HL-60 (cell line): ENCODE results near the gene MYH15.

Experiments used
- DNase-seq, 2 experiments: peaks; one replicate each; pipeline ENCODE4 v3.0.0-alpha.2; 2010 to 2020; ENCODE audit warnings: low read depth in 1 of 2, low spot score in 1 of 2
- H3K27ac ChIP-seq: fragments of 250-450 bp; sonication (Bioruptor Pico); replicated peaks from 2 replicates; pipeline ENCODE4 v1.5.1; 2020; ENCODE audit warnings: mild to moderate bottlenecking, moderate library complexity
- H3K27me3 ChIP-seq: fragments of 250-450 bp; sonication (Bioruptor Pico); 2 replicates; pipeline ENCODE4 v1.5.1; 2021; ENCODE audit warnings: mild to moderate bottlenecking, moderate library complexity; ENCODE audit not compliant: insufficient read depth, poor library complexity, severe bottlenecking
- H3K4me3 ChIP-seq: replicated peaks from 2 replicates; pipeline ENCODE4 v1.5.1; 2011; ENCODE audit warnings: mild to moderate bottlenecking, control low read depth, low read length; ENCODE audit not compliant: insufficient read depth
- GABPA ChIP-seq: IDR thresholded peaks from 2 replicates; pipeline ENCODE4 v1.6.1; 2012; ENCODE audit warnings: low read depth
- POLR2AphosphoS5 ChIP-seq: IDR thresholded peaks from 2 replicates; pipeline ENCODE4 v1.6.1; 2012; ENCODE audit warnings: low read depth
- SPI1 ChIP-seq: IDR thresholded peaks from 2 replicates; pipeline ENCODE4 v1.6.1; 2012; ENCODE audit warnings: low read depth, mild to moderate bottlenecking, borderline replicate concordance
- TF ChIP-seq, protein P1 (sequence below): IDR thresholded peaks from one replicate; pipeline ENCODE4 v1.5.1; 2011; ENCODE audit warnings: low read length, control low read depth, inconsistent platforms; ENCODE audit not compliant: insufficient read depth
- TF ChIP-seq, protein P2 (sequence below): IDR thresholded peaks from 2 replicates; pipeline ENCODE4 v1.6.1; 2012; ENCODE audit warnings: low read depth; ENCODE audit not compliant: insufficient replicate concordance

Gene MYH15

DNA sequence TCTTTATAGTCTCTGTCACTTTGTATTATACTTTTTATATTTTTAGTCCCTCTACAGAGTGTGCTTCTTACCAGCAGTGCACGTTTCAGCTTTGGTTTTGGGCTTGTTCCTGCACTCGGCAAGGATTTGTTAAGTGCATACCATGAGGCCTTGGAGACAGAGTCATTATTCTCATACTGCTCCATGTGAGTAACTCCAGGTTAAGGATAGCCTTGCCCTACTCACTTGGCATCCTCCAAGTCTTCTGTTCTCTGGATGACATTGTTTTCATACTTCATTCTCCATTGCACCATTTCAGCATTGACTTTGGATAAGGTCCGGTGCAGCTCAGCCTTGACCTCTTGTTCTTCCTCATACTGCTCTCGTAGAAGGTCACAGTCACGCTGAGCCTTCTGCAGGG is 96.4 kb downstream of the MYH15 start:
- H3K4me3 ChIP-seq: no peak overlapping the region
- TF ChIP-seq POLR2AphosphoS5: no peak
- no peak for TF ChIP-seq GABPA
- TF ChIP-seq, protein P1, sequence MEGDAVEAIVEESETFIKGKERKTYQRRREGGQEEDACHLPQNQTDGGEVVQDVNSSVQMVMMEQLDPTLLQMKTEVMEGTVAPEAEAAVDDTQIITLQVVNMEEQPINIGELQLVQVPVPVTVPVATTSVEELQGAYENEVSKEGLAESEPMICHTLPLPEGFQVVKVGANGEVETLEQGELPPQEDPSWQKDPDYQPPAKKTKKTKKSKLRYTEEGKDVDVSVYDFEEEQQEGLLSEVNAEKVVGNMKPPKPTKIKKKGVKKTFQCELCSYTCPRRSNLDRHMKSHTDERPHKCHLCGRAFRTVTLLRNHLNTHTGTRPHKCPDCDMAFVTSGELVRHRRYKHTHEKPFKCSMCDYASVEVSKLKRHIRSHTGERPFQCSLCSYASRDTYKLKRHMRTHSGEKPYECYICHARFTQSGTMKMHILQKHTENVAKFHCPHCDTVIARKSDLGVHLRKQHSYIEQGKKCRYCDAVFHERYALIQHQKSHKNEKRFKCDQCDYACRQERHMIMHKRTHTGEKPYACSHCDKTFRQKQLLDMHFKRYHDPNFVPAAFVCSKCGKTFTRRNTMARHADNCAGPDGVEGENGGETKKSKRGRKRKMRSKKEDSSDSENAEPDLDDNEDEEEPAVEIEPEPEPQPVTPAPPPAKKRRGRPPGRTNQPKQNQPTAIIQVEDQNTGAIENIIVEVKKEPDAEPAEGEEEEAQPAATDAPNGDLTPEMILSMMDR: no peak
- TF ChIP-seq, protein P2, sequence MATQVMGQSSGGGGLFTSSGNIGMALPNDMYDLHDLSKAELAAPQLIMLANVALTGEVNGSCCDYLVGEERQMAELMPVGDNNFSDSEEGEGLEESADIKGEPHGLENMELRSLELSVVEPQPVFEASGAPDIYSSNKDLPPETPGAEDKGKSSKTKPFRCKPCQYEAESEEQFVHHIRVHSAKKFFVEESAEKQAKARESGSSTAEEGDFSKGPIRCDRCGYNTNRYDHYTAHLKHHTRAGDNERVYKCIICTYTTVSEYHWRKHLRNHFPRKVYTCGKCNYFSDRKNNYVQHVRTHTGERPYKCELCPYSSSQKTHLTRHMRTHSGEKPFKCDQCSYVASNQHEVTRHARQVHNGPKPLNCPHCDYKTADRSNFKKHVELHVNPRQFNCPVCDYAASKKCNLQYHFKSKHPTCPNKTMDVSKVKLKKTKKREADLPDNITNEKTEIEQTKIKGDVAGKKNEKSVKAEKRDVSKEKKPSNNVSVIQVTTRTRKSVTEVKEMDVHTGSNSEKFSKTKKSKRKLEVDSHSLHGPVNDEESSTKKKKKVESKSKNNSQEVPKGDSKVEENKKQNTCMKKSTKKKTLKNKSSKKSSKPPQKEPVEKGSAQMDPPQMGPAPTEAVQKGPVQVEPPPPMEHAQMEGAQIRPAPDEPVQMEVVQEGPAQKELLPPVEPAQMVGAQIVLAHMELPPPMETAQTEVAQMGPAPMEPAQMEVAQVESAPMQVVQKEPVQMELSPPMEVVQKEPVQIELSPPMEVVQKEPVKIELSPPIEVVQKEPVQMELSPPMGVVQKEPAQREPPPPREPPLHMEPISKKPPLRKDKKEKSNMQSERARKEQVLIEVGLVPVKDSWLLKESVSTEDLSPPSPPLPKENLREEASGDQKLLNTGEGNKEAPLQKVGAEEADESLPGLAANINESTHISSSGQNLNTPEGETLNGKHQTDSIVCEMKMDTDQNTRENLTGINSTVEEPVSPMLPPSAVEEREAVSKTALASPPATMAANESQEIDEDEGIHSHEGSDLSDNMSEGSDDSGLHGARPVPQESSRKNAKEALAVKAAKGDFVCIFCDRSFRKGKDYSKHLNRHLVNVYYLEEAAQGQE: no peak
- TF ChIP-seq SPI1: no peak
- DNase-seq: no peak
- no peak overlapping the region for H3K27ac ChIP-seq
- H3K27me3 ChIP-seq: no peaks in the 10 kb centered on the region

DNA sequence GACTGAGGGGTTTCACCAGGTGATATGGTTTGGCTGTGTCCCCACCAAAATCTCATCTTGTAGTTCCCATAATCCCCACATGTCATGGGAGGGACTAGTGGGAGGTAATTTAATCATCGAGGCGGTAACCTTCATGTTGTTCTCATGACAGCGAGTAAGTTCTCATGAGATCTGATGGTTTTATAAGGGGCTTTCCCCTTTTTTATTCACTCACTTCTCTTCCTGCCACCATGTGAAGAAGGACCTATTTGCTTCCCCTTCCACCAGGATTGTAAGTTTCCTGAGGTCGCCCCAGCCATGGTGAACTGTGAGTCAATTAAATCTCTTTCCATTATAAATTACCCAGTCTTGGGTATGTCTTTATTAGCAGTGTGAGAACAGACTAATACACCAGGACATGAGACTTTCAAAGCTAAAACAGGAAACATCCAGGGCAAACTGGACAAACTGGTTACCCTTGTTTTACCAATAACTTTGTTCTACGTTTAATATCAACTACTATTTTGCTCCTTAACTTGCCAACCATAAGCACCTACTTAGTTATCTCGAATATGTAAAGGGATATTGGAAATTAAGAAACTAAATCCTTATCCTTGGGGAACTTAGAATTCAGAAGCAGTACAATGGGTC is 98.2 kb downstream of the MYH15 start:
- TF ChIP-seq, protein P1: no peak
- TF ChIP-seq GABPA (no peak), POLR2AphosphoS5 (no peak), SPI1 (no peak)
- TF ChIP-seq, protein P2: no peak
- H3K27me3 ChIP-seq: no peaks in the 10 kb centered on the region
- no peak for DNase-seq
- H3K4me3 ChIP-seq: no peak overlapping the region
- H3K27ac ChIP-seq: no peak overlapping the region

DNA sequence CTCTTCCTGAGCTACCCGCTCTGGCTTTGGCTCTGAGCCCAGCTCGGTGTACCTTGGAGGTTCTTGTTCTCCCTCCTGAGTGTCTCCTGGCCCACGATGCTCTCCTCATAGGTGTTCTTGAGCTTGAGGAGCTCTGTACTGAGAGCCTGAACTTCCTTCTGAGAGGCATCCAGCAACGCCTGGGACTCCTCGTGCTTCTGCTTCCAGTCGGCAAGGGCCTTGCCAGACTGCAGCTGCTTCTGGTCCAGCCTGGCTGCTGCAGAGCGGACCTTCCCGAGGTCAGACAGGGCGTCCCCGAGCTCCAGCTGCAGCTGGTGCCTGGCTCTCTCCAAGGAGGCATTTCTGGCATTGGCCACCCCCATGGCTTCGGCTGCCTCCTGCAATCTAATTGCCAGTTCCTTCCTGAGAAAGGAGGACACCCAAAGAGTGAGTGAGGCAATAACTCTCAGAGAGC is 99.8 kb downstream of the MYH15 start:
- Histone ChIP-seq H3K27ac (no peak overlapping the region), H3K4me3 (no peak overlapping the region), H3K27me3 (no peaks in the 10 kb centered on the region)
- TF ChIP-seq, protein P1: no peak
- TF ChIP-seq GABPA: no peak
- TF ChIP-seq, protein P2: no peak
- TF ChIP-seq SPI1: no peak
- TF ChIP-seq POLR2AphosphoS5: no peak
- DNase-seq: no peak
